GM12878 (cell line): ENCODE data around the gene ANKRD23. TPM values are rescaled to one million over a fixed set of nuclear protein-coding genes. Genes with fewer than 3 reads are reported as not detected.

Experiments
- ATAC-seq: fragments of 200-7000 bp; cut with Tn5 transposase; 3 replicates; pipeline ENCODE4 v1.9.1; 2020; ENCODE audit warnings: mild to moderate bottlenecking, moderate library complexity
- BruUV-seq: library from RNA; stranded (reverse); fragments of 400-500 nt; replicated peaks from 2 replicates; lab custom pipeline; 2021; lab: Mats Ljungman, UMichigan
- CTCF ChIA-PET: fragments of 300-600 bp; sonication (Branson Sonifier 250); formaldehyde crosslinking; extraction: SDS; loops from one replicate; lab custom pipeline; 2021; ENCODE audit warnings: inconsistent platforms; lab: Yijun Ruan, JAX
- POLR2A ChIA-PET: fragments of 350-600 bp; formaldehyde crosslinking; extraction: SDS; loops from one replicate; lab custom pipeline; 2021; ENCODE audit warnings: inconsistent platforms; lab: Charles Lee
- RAD21 ChIA-PET: fragments of 300-600 bp; sonication (Branson Sonifier 250); formaldehyde crosslinking; loops from one replicate; lab custom pipeline; 2023; ENCODE audit warnings: antibody characterized with exemption; ENCODE audit not compliant: unreplicated experiment; lab: Charles Lee
- SMC1A ChIA-PET: fragments of 300-600 bp; sonication (Branson Sonifier 250); formaldehyde crosslinking; loops from one replicate; lab custom pipeline; 2023; ENCODE audit not compliant: unreplicated experiment, uncharacterized antibody; lab: Charles Lee
- DNase-seq: peaks from one replicate; pipeline ENCODE4 v3.0.0-alpha.2; 2011; ENCODE audit warnings: low read depth, low spot score
- FAIRE-seq: peaks from 3 replicates; lab custom pipeline; 2011; peaks lifted over from hg19 to GRCh38; lab: Jason Lieb, UNC
- H2AFZ ChIP-seq: 2 replicates; pipeline ENCODE4 v1.6.0; 2011; ENCODE audit warnings: low read depth, low read length, control low read depth; ENCODE audit not compliant: control insufficient read depth
- H3K27ac ChIP-seq: 2 replicates; pipeline ENCODE4 v1.5.1; 2011; ENCODE audit warnings: control low read depth; ENCODE audit not compliant: control insufficient read depth, insufficient read depth
- H3K27me3 ChIP-seq, 2 experiments: replicated peaks in 1 of 2; 2 replicates each; pipeline versions ENCODE4 v1.6.0 to v1.6.1; 2011; ENCODE audit warnings: low read length in 1 of 2; ENCODE audit not compliant: control insufficient read depth in 2 of 2, insufficient read depth in 2 of 2
- H3K36me3 ChIP-seq, 2 experiments: 2 replicates each; pipeline ENCODE4 v1.5.1; 2011; ENCODE audit warnings: low read length in 1 of 2; ENCODE audit not compliant: control insufficient read depth in 2 of 2, insufficient read depth in 2 of 2
- H3K4me1 ChIP-seq: 2 replicates; pipeline ENCODE4 v1.6.1; 2011; ENCODE audit warnings: mild to moderate bottlenecking, low read length, moderate library complexity, mixed read lengths; ENCODE audit not compliant: control insufficient read depth, insufficient read depth
- H3K4me2 ChIP-seq: 2 replicates; pipeline ENCODE4 v1.6.0; 2011; ENCODE audit warnings: control low read depth; ENCODE audit not compliant: control insufficient read depth, insufficient read depth
- H3K4me3 ChIP-seq: fragments of 200-600 bp; sonication (generic); 2 replicates; pipeline ENCODE4 v1.5.1; 2016
- H3K79me2 ChIP-seq: 2 replicates; pipeline ENCODE4 v1.6.0; 2011; ENCODE audit warnings: low read length; ENCODE audit not compliant: control insufficient read depth, insufficient read depth
- H3K9ac ChIP-seq: 2 replicates; pipeline ENCODE4 v1.8.0; 2011; ENCODE audit warnings: low read length, control low read depth, mixed read lengths; ENCODE audit not compliant: control insufficient read depth, insufficient read depth
- H3K9me3 ChIP-seq: replicated peaks from 3 replicates; pipeline ENCODE4 v1.5.1; 2011; ENCODE audit warnings: mild to moderate bottlenecking, low read length; ENCODE audit not compliant: control insufficient read depth, insufficient read depth
- H4K20me1 ChIP-seq: 2 replicates; pipeline ENCODE4 v1.6.0; 2011; ENCODE audit not compliant: control insufficient read depth, insufficient read depth
- E2F8 ChIP-seq: fragments of 450-650 bp; IDR thresholded peaks from 2 replicates; pipeline ENCODE4 v1.6.1; 2018; ENCODE audit warnings: mild to moderate bottlenecking, low read depth, moderate library complexity; ENCODE audit not compliant: partially characterized antibody
- KDM1A ChIP-seq: fragments of 200-600 bp; sonication (generic); IDR thresholded peaks from 2 replicates; pipeline ENCODE4 v1.6.1; 2016; ENCODE audit warnings: borderline replicate concordance
- MXI1 ChIP-seq: fragments of 150-350 bp; IDR thresholded peaks from 2 replicates; pipeline ENCODE4 v1.6.1; 2011; ENCODE audit warnings: low read depth, mild to moderate bottlenecking, inconsistent platforms, low read length, improper control_type of control experiment
- PAX5 ChIP-seq: IDR thresholded peaks from 2 replicates; pipeline ENCODE4 v1.6.1; 2011; ENCODE audit warnings: low read depth, low read length, borderline replicate concordance
- PAX8 ChIP-seq: fragments of 450-650 bp; IDR thresholded peaks from 2 replicates; pipeline ENCODE4 v1.6.1; 2017; ENCODE audit warnings: mild to moderate bottlenecking, moderate library complexity
- PML ChIP-seq: IDR thresholded peaks from 2 replicates; pipeline ENCODE4 v1.6.1; 2012; ENCODE audit warnings: low read length, inconsistent platforms
- POLR2A ChIP-seq: IDR thresholded peaks from 2 replicates; pipeline ENCODE4 v1.6.1; 2011; ENCODE audit warnings: low read depth, mild to moderate bottlenecking, low read length
- POLR2AphosphoS2 ChIP-seq: IDR thresholded peaks from 2 replicates; pipeline ENCODE4 v1.6.1; 2011; ENCODE audit warnings: low read depth, mild to moderate bottlenecking, low read length, improper control_type of control experiment, moderate library complexity
- REST ChIP-seq: IDR thresholded peaks from 2 replicates; pipeline ENCODE4 v1.6.1; 2012; ENCODE audit warnings: mild to moderate bottlenecking, low read depth, low read length
- RUNX3 ChIP-seq: IDR thresholded peaks from 2 replicates; pipeline ENCODE4 v1.6.1; 2012; ENCODE audit warnings: low read length, inconsistent platforms
- USF1 ChIP-seq: IDR thresholded peaks from 2 replicates; pipeline ENCODE4 v1.6.1; 2011; ENCODE audit warnings: borderline replicate concordance, low read depth, mild to moderate bottlenecking, moderate library complexity, mixed read lengths, low read length; ENCODE audit not compliant: insufficient read depth; ENCODE audit errors: extremely low read length
- ZBTB40 ChIP-seq: fragments of 450-650 bp; IDR thresholded peaks from 2 replicates; pipeline ENCODE4 v1.6.1; 2016; ENCODE audit warnings: mild to moderate bottlenecking, moderate library complexity, borderline replicate concordance
- ZZZ3 ChIP-seq: IDR thresholded peaks from 2 replicates; pipeline ENCODE4 v1.6.1; 2011; ENCODE audit warnings: low read depth; ENCODE audit not compliant: control insufficient read depth, insufficient read length
- WGBS: methylation state at CpG from one replicate; pipeline ENCODE4 v1.1.6; 2016; ENCODE audit warnings: low lambda C conversion rate; ENCODE audit not compliant: insufficient replicate concordance, insufficient coverage; ENCODE audit errors: missing lambda C conversion rate; 5-methylcytosine and 5-hydroxymethylcytosine counted together
- in situ Hi-C: fragments of 300-500 bp; cut with MboI; formaldehyde crosslinking; loops from 9 replicates; pipeline ENCODE4 v1.14.3; 2018; ENCODE audit warnings: mixed read lengths
- intact Hi-C: fragments of 100-400 bp; cut with micrococcal nuclease; formaldehyde crosslinking; loops from one replicate; pipeline ENCODE4 v1.14.2; 2022; ENCODE audit not compliant: unreplicated experiment
- polyA plus RNA-seq, 11 experiments: library from polyadenylated mRNA; depleted of rRNA in 4 of 11; unstranded in 6 of 11; stranded (reverse) in 5 of 11; fragments of >200 nt; fragmentation: Nextera tagmentation in 4 of 11; fragmentation: Illumina TruSeq in 1 of 11; extraction: Ambion mirVana in 4 of 11; extraction: Trizol in 1 of 11; gene quantifications; 1 replicate in 1 of 11; 2 replicates in 10 of 11; pipeline versions ENCODE4 v1.2.1 to v1.2.3, GENCODE V29; 2011 to 2016; ENCODE audit warnings: inconsistent platforms in 2 of 11, missing spikeins in 2 of 11, low read depth in 1 of 11
- total RNA-seq, 4 experiments: library from RNA; depleted of rRNA in 3 of 4; stranded (reverse); fragments of >200 nt in 3 of 4; fragmentation: Illumina TruSeq in 1 of 4; extraction: Trizol in 1 of 4; gene quantifications; 2 replicates each; pipeline versions ENCODE4 v1.2.1 to v1.2.3, GENCODE V29; 2013 to 2021

Gene ANKRD23
- total and polyA plus RNA-seq, 10 of the 15 experiments (the other 5 are each of a cell fraction or from before 2014, with no cell fraction given): 0.34 to 5.3 (median 2.7) TPM

- ChIA-PET RAD21 (no interaction called here), CTCF (interaction anchor here (0.6 to 10.4 kb wide), 4 partner anchors 13 to 251 kb away, joined by 3 to 238 read pairs (median 4); no protein-coding TSS in a partner anchor), SMC1A (no interaction called here), POLR2A (interaction anchor here (1.6 kb wide), 1 partner anchor 93 kb away, joined by 4 read pairs; no protein-coding TSS in a partner anchor)
- H3K36me3 ChIP-seq: peaks cover 11 to 31% of the 10 kb centered on the region in 2 experiments; a peak in 3 of 4 replicates
- H3K27ac ChIP-seq: no peak overlapping the region
- intact Hi-C loops: no loop called here
- in situ Hi-C loops: no loop called here
- H3K4me3 ChIP-seq: no peak overlapping the region
- H3K4me2 ChIP-seq: no peak overlapping the region
- no TSS peak for BruUV-seq
- no peak overlapping the region for H2AFZ ChIP-seq
- H3K9ac ChIP-seq: no peak overlapping the region
- 91% methylated on average over 17 of the region's 17 CpGs for WGBS
- ATAC-seq (no peak), DNase-seq (no peak), FAIRE-seq (no peak)
- H3K4me1 ChIP-seq: peaks cover 3% of the 10 kb centered on the region; the same call in 1 of the 2 replicates
- H3K79me2 ChIP-seq: peaks cover 16% of the 10 kb centered on the region
- H4K20me1 ChIP-seq: no peaks in the 10 kb centered on the region
- H3K27me3 ChIP-seq: no peaks in the 10 kb centered on the region
- H3K9me3 ChIP-seq: no peaks in the 10 kb centered on the region
- TF ChIP-seq POLR2AphosphoS2: no peak
- TF ChIP-seq MXI1: no peak
- TF ChIP-seq KDM1A: no peak
- TF ChIP-seq POLR2A: no peak
- no peak for TF ChIP-seq ZBTB40
- no peak for TF ChIP-seq RUNX3
- TF ChIP-seq ZZZ3: no peak
- TF ChIP-seq PAX8: no peak
- TF ChIP-seq REST: no peak
- TF ChIP-seq PML: no peak
- TF ChIP-seq USF1: no peak
- no peak for TF ChIP-seq PAX5
- no peak for TF ChIP-seq E2F8
These were observed 17.3 kb upstream of the ANKRD23 start for GRCh38 chr2:96861074-96861473.
